HepG2 (cell line): ENCODE results near the gene MT1F. TPM values are rescaled to one million over a fixed set of nuclear protein-coding genes. Genes with fewer than 3 reads are reported as not detected.

Experiments used
- KLF12 ChIP-seq: sonication (generic); formaldehyde crosslinking; IDR thresholded peaks from 2 replicates; pipeline ENCODE4 v1.4.0; 2020; ENCODE audit warnings: missing genetic modification reagents, borderline replicate concordance
- MTF2 ChIP-seq: sonication (generic); formaldehyde crosslinking; IDR thresholded peaks from 2 replicates; pipeline ENCODE4 v1.5.0; 2020; ENCODE audit warnings: missing genetic modification reagents, borderline replicate concordance
- POLR2A ChIP-seq, 2 experiments: IDR thresholded peaks; 2 replicates each; pipeline ENCODE4 v1.6.1; 2011; ENCODE audit warnings: low read depth in 2 of 2, low read length in 2 of 2, mild to moderate bottlenecking in 1 of 2, moderate library complexity in 1 of 2; ENCODE audit not compliant: insufficient read depth in 1 of 2
- PRDM15 ChIP-seq: sonication (generic); formaldehyde crosslinking; IDR thresholded peaks from 2 replicates; pipeline ENCODE4 v1.4.0; 2020; ENCODE audit warnings: missing genetic modification reagents
- REPIN1 ChIP-seq: sonication (generic); formaldehyde crosslinking; IDR thresholded peaks from 2 replicates; pipeline ENCODE4 v1.8.0; 2022; ENCODE audit warnings: missing genetic modification reagents, low read depth, mild to moderate bottlenecking, borderline replicate concordance
- SATB2 ChIP-seq: sonication (generic); formaldehyde crosslinking; IDR thresholded peaks from 2 replicates; pipeline ENCODE4 v1.5.0; 2020; ENCODE audit warnings: missing genetic modification reagents
- SNAI1 ChIP-seq: sonication (generic); formaldehyde crosslinking; IDR thresholded peaks from 2 replicates; pipeline ENCODE4 v1.5.0; 2020; ENCODE audit warnings: mild to moderate bottlenecking, missing genetic modification reagents, borderline replicate concordance
- SRSF4 ChIP-seq: fragments of 200-400 bp; formaldehyde crosslinking; IDR thresholded peaks from one replicate; pipeline ENCODE4 v1.6.1; 2018; ENCODE audit warnings: mild to moderate bottlenecking, low read depth, low read length, moderate library complexity; ENCODE audit not compliant: poor library complexity, severe bottlenecking
- ZNF138 ChIP-seq: sonication (generic); formaldehyde crosslinking; IDR thresholded peaks from 2 replicates; pipeline ENCODE4 v1.5.0; 2020; ENCODE audit warnings: mild to moderate bottlenecking, low read depth, missing genetic modification reagents
- ZNF235 ChIP-seq: sonication (generic); formaldehyde crosslinking; IDR thresholded peaks from 2 replicates; pipeline ENCODE4 v1.8.1; 2023; ENCODE audit warnings: mild to moderate bottlenecking, missing genetic modification reagents, borderline replicate concordance
- ZSCAN21 ChIP-seq: sonication (generic); formaldehyde crosslinking; IDR thresholded peaks from 2 replicates; pipeline ENCODE4 v1.8.0; 2022; ENCODE audit warnings: mild to moderate bottlenecking, missing genetic modification reagents, moderate library complexity, borderline replicate concordance
- ZSCAN30 ChIP-seq: sonication (generic); formaldehyde crosslinking; IDR thresholded peaks from 2 replicates; pipeline ENCODE4 v1.5.0; 2020; ENCODE audit warnings: mild to moderate bottlenecking, missing genetic modification reagents
- polyA plus RNA-seq, 8 experiments: library from polyadenylated mRNA; depleted of rRNA in 3 of 8; stranded (reverse) in 7 of 8; unstranded in 1 of 8; fragments of >200 nt; fragmentation: Illumina TruSeq in 4 of 8; extraction: Trizol in 4 of 8; gene quantifications; 2 replicates each; pipeline versions ENCODE4 v1.2.1 to v1.2.3, GENCODE V29; 2011 to 2016; ENCODE audit warnings: low read depth in 4 of 8, missing spikeins in 1 of 8, mixed read lengths in 1 of 8; ENCODE audit not compliant: insufficient read depth in 1 of 8
- total RNA-seq, 5 experiments: library from RNA; depleted of rRNA; stranded (reverse); fragments of >200 nt; fragmentation: Illumina TruSeq; extraction: Trizol; gene quantifications; 2 replicates each; pipeline ENCODE4 v1.2.3, GENCODE V29; 2016; ENCODE audit warnings: low read depth in 1 of 5
- TF ChIP-seq, protein P1 (sequence below): IDR thresholded peaks from 2 replicates; pipeline ENCODE4 v1.6.1; 2012; ENCODE audit warnings: low read length, improper control_type of control experiment
- TF ChIP-seq, protein P2 (sequence below): sonication (generic); formaldehyde crosslinking; IDR thresholded peaks from 2 replicates; pipeline ENCODE4 v1.4.0; 2020; ENCODE audit warnings: mild to moderate bottlenecking, missing genetic modification reagents, borderline replicate concordance
- TF ChIP-seq, protein P3 (sequence below): sonication (generic); formaldehyde crosslinking; IDR thresholded peaks from 2 replicates; pipeline ENCODE4 v1.8.1; 2023; ENCODE audit warnings: mild to moderate bottlenecking, moderate library complexity, missing genetic modification reagents

Gene MT1F
- total and polyA plus RNA-seq, 2 of the 13 experiments (the other 11 are each of a cell fraction or from before 2014, with no cell fraction given) = 1.9 to 169 TPM

DNA sequence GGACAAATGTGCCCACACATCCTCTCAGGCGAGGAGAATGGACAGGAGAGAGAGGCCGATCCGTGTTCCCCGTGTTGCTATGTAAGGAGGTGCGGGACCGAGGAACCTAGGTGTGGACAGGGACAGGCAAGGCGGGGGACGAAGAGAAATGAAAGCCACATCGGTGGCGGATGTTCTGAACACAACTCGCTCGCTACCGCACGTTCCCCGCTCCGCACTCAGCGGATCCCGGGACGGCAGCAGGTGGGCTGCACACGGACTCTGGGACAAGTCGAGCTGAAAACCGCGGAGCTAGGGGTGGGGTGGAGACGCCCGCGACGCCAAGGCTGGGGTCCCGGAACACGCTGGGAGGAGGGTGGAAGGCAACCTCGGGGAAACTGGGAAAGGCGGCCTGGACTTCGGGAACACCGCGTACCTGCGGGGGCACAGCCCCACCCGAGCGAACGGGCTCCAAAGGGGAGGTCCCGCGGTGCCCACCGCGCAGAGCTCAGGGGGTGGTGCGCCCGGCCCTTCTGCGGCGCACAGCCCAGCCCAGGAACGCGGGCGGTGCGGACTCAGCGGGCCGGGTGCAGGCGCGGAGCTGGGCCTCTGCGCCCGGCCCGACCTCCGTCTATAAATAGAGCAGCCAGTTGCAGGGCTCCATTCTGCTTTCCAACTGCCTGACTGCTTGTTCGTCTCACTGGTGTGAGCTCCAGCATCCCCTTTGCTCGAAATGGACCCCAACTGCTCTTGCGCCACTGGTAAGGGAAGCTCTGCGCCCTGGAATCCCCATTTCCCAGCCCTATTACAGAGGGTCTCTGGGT lies 32.4 kb upstream of the MT1F start, which contains the start of gene MT1E (continued):
- TF ChIP-seq PRDM15 (peak; percentile 91), SATB2 (no peak), POLR2A (IDR thresholded peaks at IDR 0.05; ENCODE audit: insufficient read depth in 1 of 2, low read depth in 2 of 2, low read length in 2 of 2) (peak; percentile 94 to 99), ZNF235 (no peak), REPIN1 (CRISPR knock-in tag) (no peak), MTF2 (0 out of 2 replicates have a peak, but pooled peaks have one; percentile 71), KLF12 (CRISPR knock-in tag) (no peak; the same call in 1 of the 2 replicates), SRSF4 (no peak), SNAI1 (CRISPR knock-in tag) (0 out of 2 replicates have a peak, but pooled peaks have one; percentile 1), ZSCAN21 (CRISPR knock-in tag) (peak; percentile 90), ZNF138 (no peak), ZSCAN30 (CRISPR knock-in tag) (no peak)
- TF ChIP-seq, protein P1, sequence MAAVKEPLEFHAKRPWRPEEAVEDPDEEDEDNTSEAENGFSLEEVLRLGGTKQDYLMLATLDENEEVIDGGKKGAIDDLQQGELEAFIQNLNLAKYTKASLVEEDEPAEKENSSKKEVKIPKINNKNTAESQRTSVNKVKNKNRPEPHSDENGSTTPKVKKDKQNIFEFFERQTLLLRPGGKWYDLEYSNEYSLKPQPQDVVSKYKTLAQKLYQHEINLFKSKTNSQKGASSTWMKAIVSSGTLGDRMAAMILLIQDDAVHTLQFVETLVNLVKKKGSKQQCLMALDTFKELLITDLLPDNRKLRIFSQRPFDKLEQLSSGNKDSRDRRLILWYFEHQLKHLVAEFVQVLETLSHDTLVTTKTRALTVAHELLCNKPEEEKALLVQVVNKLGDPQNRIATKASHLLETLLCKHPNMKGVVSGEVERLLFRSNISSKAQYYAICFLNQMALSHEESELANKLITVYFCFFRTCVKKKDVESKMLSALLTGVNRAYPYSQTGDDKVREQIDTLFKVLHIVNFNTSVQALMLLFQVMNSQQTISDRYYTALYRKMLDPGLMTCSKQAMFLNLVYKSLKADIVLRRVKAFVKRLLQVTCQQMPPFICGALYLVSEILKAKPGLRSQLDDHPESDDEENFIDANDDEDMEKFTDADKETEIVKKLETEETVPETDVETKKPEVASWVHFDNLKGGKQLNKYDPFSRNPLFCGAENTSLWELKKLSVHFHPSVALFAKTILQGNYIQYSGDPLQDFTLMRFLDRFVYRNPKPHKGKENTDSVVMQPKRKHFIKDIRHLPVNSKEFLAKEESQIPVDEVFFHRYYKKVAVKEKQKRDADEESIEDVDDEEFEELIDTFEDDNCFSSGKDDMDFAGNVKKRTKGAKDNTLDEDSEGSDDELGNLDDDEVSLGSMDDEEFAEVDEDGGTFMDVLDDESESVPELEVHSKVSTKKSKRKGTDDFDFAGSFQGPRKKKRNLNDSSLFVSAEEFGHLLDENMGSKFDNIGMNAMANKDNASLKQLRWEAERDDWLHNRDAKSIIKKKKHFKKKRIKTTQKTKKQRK = no peak
- TF ChIP-seq, protein P2, sequence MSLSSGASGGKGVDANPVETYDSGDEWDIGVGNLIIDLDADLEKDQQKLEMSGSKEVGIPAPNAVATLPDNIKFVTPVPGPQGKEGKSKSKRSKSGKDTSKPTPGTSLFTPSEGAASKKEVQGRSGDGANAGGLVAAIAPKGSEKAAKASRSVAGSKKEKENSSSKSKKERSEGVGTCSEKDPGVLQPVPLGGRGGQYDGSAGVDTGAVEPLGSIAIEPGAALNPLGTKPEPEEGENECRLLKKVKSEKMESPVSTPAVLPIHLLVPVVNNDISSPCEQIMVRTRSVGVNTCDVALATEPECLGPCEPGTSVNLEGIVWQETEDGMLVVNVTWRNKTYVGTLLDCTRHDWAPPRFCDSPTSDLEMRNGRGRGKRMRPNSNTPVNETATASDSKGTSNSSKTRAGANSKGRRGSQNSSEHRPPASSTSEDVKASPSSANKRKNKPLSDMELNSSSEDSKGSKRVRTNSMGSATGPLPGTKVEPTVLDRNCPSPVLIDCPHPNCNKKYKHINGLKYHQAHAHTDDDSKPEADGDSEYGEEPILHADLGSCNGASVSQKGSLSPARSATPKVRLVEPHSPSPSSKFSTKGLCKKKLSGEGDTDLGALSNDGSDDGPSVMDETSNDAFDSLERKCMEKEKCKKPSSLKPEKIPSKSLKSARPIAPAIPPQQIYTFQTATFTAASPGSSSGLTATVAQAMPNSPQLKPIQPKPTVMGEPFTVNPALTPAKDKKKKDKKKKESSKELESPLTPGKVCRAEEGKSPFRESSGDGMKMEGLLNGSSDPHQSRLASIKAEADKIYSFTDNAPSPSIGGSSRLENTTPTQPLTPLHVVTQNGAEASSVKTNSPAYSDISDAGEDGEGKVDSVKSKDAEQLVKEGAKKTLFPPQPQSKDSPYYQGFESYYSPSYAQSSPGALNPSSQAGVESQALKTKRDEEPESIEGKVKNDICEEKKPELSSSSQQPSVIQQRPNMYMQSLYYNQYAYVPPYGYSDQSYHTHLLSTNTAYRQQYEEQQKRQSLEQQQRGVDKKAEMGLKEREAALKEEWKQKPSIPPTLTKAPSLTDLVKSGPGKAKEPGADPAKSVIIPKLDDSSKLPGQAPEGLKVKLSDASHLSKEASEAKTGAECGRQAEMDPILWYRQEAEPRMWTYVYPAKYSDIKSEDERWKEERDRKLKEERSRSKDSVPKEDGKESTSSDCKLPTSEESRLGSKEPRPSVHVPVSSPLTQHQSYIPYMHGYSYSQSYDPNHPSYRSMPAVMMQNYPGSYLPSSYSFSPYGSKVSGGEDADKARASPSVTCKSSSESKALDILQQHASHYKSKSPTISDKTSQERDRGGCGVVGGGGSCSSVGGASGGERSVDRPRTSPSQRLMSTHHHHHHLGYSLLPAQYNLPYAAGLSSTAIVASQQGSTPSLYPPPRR (CRISPR knock-in tag) = no peak
- TF ChIP-seq, protein P3, sequence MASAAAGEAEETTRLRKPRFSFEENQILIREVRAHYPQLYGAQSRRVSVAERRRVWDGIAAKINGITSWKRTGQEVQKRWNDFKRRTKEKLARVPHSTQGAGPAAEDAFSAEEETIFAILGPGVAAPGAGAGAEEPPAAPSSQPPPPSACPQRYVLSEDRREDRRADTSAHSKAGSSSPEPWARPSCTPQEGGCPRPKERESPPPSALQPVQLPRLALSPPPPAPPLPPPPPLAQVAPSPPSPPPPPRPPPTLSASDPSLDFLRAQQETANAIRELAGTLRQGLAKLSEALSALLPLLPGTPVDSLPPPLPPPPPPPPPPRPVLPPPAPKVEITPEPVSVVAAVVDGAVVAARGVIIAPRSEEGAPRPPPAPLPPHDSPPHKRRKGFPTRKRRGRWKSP = peak; percentile 89
